Inferior parietal cortex (tissue), 1 donor: Measurements from ENCODE around the gene U2AF1.
"Not testable (repeated sequence)": the region's sequence is repeated elsewhere in the genome, so short reads cannot be mapped to it uniquely, and the experiment has no call there.

ENCODE experiments used
- DNase-seq: peaks from one replicate; pipeline ENCODE4 v3.0.0-alpha.2; 2016; ENCODE audit errors: extremely low spot score

U2AF1 gene

GRCh38 chr21:43076643-43077042 is 30.7 kb downstream of the U2AF1 start:
- DNase-seq = not testable (repeated sequence)

- not testable (repeated sequence) for DNase-seq
Measured at GRCh38 chr21:43076023-43076637, 31.2 kb downstream of the U2AF1 start.

- DNase-seq = not testable (repeated sequence)
Measured at GRCh38 chr21:43075170-43076022, 32.0 kb downstream of the U2AF1 start, which contains the start of gene CBS. TSS of gene CBS (minus strand) at chr21:43075835. CDS start at chr21:43072193, 3,642 bp downstream.

GRCh38 chr21:43074401-43075169 is 32.8 kb downstream of the U2AF1 start:
- not testable (repeated sequence) for DNase-seq

- not testable (repeated sequence) for DNase-seq
Measured at GRCh38 chr21:43072742-43073141, 34.6 kb downstream of the U2AF1 start.

- not testable (repeated sequence) for DNase-seq
Measured at GRCh38 chr21:43069682-43070081, 37.7 kb downstream of the U2AF1 start.

- not testable (repeated sequence) for DNase-seq
Measured at GRCh38 chr21:43068065-43068464, 39.3 kb downstream of the U2AF1 start.

- DNase-seq = not testable (repeated sequence)
Measured at GRCh38 chr21:43066690-43067089, 40.7 kb downstream of the U2AF1 start.

- not testable (repeated sequence) for DNase-seq
Measured at GRCh38 chr21:43065991-43066390, 41.4 kb downstream of the U2AF1 start.

GRCh38 chr21:43064265-43064917 is 43.0 kb downstream of the U2AF1 start:
- DNase-seq = not testable (repeated sequence)

- not testable (repeated sequence) for DNase-seq
Measured at GRCh38 chr21:43062955-43063664, 44.3 kb downstream of the U2AF1 start.

- not testable (repeated sequence) for DNase-seq
Measured at GRCh38 chr21:43053112-43053511, 54.3 kb downstream of the U2AF1 start.

GRCh38 chr21:43045876-43046821 is 61.2 kb downstream of the U2AF1 start:
- DNase-seq = not testable (repeated sequence)

- not testable (repeated sequence) for DNase-seq
Measured at GRCh38 chr21:43045165-43045875, 62.0 kb downstream of the U2AF1 start.

- not testable (repeated sequence) for DNase-seq
Measured at GRCh38 chr21:43044547-43044946, 62.8 kb downstream of the U2AF1 start.

GRCh38 chr21:43043291-43043690 is 64.1 kb downstream of the U2AF1 start:
- DNase-seq = not testable (repeated sequence)
